Measurements from ENCODE around the gene CACNA1I.

- TF ChIP-seq CTCF (IDR thresholded peaks at IDR 0.05; ENCODE audit: poor library complexity) (no peak), EZH2 (IDR thresholded peaks at IDR 0.05; ENCODE audit: borderline replicate concordance) (no peak)
Measured at GRCh38 chr22:39646398-39647063, 76.0 kb downstream of the CACNA1I start.
